HepG2 (cell line): Measurements from ENCODE around the gene EMC10. TPM values are rescaled to one million over a fixed set of nuclear protein-coding genes. Genes with fewer than 3 reads are reported as not detected.

Experiments used
- ATAC-seq: fragments of 200-7000 bp; cut with Tn5 transposase; 3 replicates; pipeline ENCODE4 v1.9.1; 2020; ENCODE audit warnings: mild to moderate bottlenecking, moderate library complexity
- BruUV-seq: library from RNA; stranded (reverse); fragments of 400-500 nt; replicated peaks from 2 replicates; lab custom pipeline; 2021; lab: Mats Ljungman, UMichigan
- CTCF ChIA-PET: fragments of 300-600 bp; formaldehyde crosslinking; extraction: SDS; loops from one replicate; lab custom pipeline; 2021; ENCODE audit warnings: low total read pairs, inconsistent platforms, low intra/inter-chr PET ratio; lab: Yijun Ruan, JAX
- POLR2A ChIA-PET: fragments of 350-600 bp; sonication (Branson Sonifier 250); formaldehyde crosslinking; loops from one replicate; lab custom pipeline; 2020; ENCODE audit warnings: antibody characterized with exemption, inconsistent platforms; lab: Yijun Ruan, JAX
- DNase-seq: peaks from one replicate; pipeline ENCODE4 v3.0.0-alpha.2; 2015; ENCODE audit warnings: low spot score
- FAIRE-seq: peaks from 3 replicates; lab custom pipeline; 2011; peaks lifted over from hg19 to GRCh38; lab: Jason Lieb, UNC
- H2AFZ ChIP-seq: one replicate; pipeline ENCODE4 v1.6.1; 2011; ENCODE audit warnings: low read length, inconsistent platforms
- H3K27ac ChIP-seq: fragments of 300-600 bp; 3 replicates; pipeline ENCODE4 v1.8.0; 2011; ENCODE audit warnings: mixed run types, mild to moderate bottlenecking, mixed read lengths, low read length, inconsistent platforms; ENCODE audit not compliant: insufficient read depth; ENCODE audit errors: extremely low read length
- H3K27me3 ChIP-seq, 2 experiments: fragments of 200-600 bp in 1 of 2; 2 replicates in 1 of 2; 3 replicates in 1 of 2; pipeline versions ENCODE4 v1.6.0 to v1.8.0; 2011; ENCODE audit warnings: low read length in 2 of 2, mild to moderate bottlenecking in 2 of 2, moderate library complexity in 2 of 2, inconsistent platforms in 1 of 2; ENCODE audit not compliant: insufficient read depth in 2 of 2, control insufficient read depth in 1 of 2
- H3K36me3 ChIP-seq, 2 experiments: fragments of 200-600 bp in 1 of 2; replicated peaks in 1 of 2; 2 replicates in 1 of 2; 3 replicates in 1 of 2; pipeline versions ENCODE4 v1.5.1 to v1.8.0; 2011; ENCODE audit warnings: low read length in 2 of 2, inconsistent platforms in 1 of 2; ENCODE audit not compliant: insufficient read depth in 2 of 2, control insufficient read depth in 1 of 2
- H3K4me1 ChIP-seq: 2 replicates; pipeline ENCODE4 v1.5.1; 2012; ENCODE audit warnings: low read length, inconsistent platforms; ENCODE audit not compliant: insufficient read depth
- H3K4me2 ChIP-seq: 2 replicates; pipeline ENCODE4 v1.6.0; 2011; ENCODE audit warnings: low read depth, low read length, inconsistent platforms
- H3K4me3 ChIP-seq, 3 experiments: fragments of 200-600 bp in 1 of 3; sonication (generic), shearing (Covaris generic) in 1 of 3; replicated peaks in 1 of 3; 2 replicates each; pipeline ENCODE4 v1.5.1; 2011 to 2016; ENCODE audit warnings: low read length in 3 of 3, inconsistent platforms in 2 of 3, low read depth in 2 of 3, mild to moderate bottlenecking in 2 of 3, control low read depth in 1 of 3, mixed read lengths in 1 of 3; ENCODE audit not compliant: insufficient read depth in 1 of 3
- H3K79me2 ChIP-seq: one replicate; pipeline ENCODE4 v1.6.1; 2011; ENCODE audit warnings: low read length, inconsistent platforms; ENCODE audit not compliant: insufficient read depth
- H3K9ac ChIP-seq: 2 replicates; pipeline ENCODE4 v1.6.0; 2011; ENCODE audit warnings: mild to moderate bottlenecking, low read depth, low read length, inconsistent platforms; ENCODE audit not compliant: insufficient read depth
- H3K9me3 ChIP-seq: 2 replicates; pipeline ENCODE4 v1.5.1; 2012; ENCODE audit warnings: mild to moderate bottlenecking, low read length
- H4K20me1 ChIP-seq: 2 replicates; pipeline ENCODE4 v1.6.0; 2011; ENCODE audit warnings: inconsistent platforms, mild to moderate bottlenecking, low read length, moderate library complexity; ENCODE audit not compliant: insufficient read depth
- ADNP ChIP-seq: sonication (generic); formaldehyde crosslinking; IDR thresholded peaks from 2 replicates; pipeline ENCODE4 v1.4.0; 2020; ENCODE audit warnings: missing genetic modification reagents
- BRCA1 ChIP-seq: sonication (generic); formaldehyde crosslinking; IDR thresholded peaks from 2 replicates; pipeline ENCODE4 v1.4.0; 2020; ENCODE audit warnings: missing genetic modification reagents
- GATAD2A ChIP-seq: IDR thresholded peaks from 2 replicates; pipeline ENCODE4 v1.6.1; 2016
- HMGXB4 ChIP-seq, 2 experiments: sonication (generic) in 1 of 2; formaldehyde crosslinking in 1 of 2; IDR thresholded peaks; 2 replicates each; pipeline versions ENCODE4 v1.4.0 to v1.6.1; 2018 to 2020; ENCODE audit warnings: missing genetic modification reagents in 2 of 2, borderline replicate concordance in 1 of 2, low read depth in 1 of 2, mild to moderate bottlenecking in 1 of 2, missing biosample characterization in 1 of 2
- MAFK ChIP-seq, 2 experiments: IDR thresholded peaks in 1 of 2; conservative IDR thresholded peaks in 1 of 2; 2 replicates each; pipeline ENCODE4 v1.6.1; 2011; ENCODE audit warnings: improper control_type of control experiment in 2 of 2, low read length in 2 of 2
- PREB ChIP-seq: sonication (generic); formaldehyde crosslinking; IDR thresholded peaks from 2 replicates; pipeline ENCODE4 v1.4.0; 2020; ENCODE audit warnings: missing genetic modification reagents
- RERE ChIP-seq: IDR thresholded peaks from 2 replicates; pipeline ENCODE4 v1.6.1; 2016; ENCODE audit warnings: low read depth, missing genetic modification reagents, missing compliant biosample characterization
- THAP7 ChIP-seq: sonication (generic); formaldehyde crosslinking; IDR thresholded peaks from 2 replicates; pipeline ENCODE4 v1.8.1; 2023; ENCODE audit warnings: mild to moderate bottlenecking, missing genetic modification reagents
- ZNF34 ChIP-seq: sonication (generic); formaldehyde crosslinking; IDR thresholded peaks from 2 replicates; pipeline ENCODE4 v1.4.0; 2020; ENCODE audit warnings: mild to moderate bottlenecking, missing genetic modification reagents, borderline replicate concordance
- ZNF770 ChIP-seq: sonication (generic); formaldehyde crosslinking; IDR thresholded peaks from 2 replicates; pipeline ENCODE4 v1.5.0; 2020; ENCODE audit warnings: mild to moderate bottlenecking, missing genetic modification reagents
- ZNF850 ChIP-seq: sonication (generic); formaldehyde crosslinking; conservative IDR thresholded peaks from 2 replicates; pipeline ENCODE4 v1.9.0; 2021; ENCODE audit warnings: mild to moderate bottlenecking, missing genetic modification reagents
- WGBS: methylation state at CpG from one replicate; pipeline ENCODE4 v1.1.6; 2017; ENCODE audit warnings: low lambda C conversion rate; 5-methylcytosine and 5-hydroxymethylcytosine counted together
- in situ Hi-C: cut with HindIII; loops from 2 replicates; pipeline ENCODE4 v1.10.0; 2017; ENCODE audit warnings: low pct_unique_long_range_greater_than_20kb; ENCODE audit not compliant: extremely low pct_ligation_motif_present
- intact Hi-C: fragments of 100-400 bp; cut with micrococcal nuclease; formaldehyde crosslinking; loops from one replicate; pipeline ENCODE4 v1.10.0; 2022; ENCODE audit not compliant: unreplicated experiment
- polyA plus RNA-seq, 8 experiments: library from polyadenylated mRNA; depleted of rRNA in 3 of 8; stranded (reverse) in 7 of 8; unstranded in 1 of 8; fragments of >200 nt; fragmentation: Illumina TruSeq in 4 of 8; extraction: Trizol in 4 of 8; gene quantifications; 2 replicates each; pipeline versions ENCODE4 v1.2.1 to v1.2.3, GENCODE V29; 2011 to 2016; ENCODE audit warnings: low read depth in 4 of 8, missing spikeins in 1 of 8, mixed read lengths in 1 of 8; ENCODE audit not compliant: insufficient read depth in 1 of 8
- total RNA-seq, 5 experiments: library from RNA; depleted of rRNA; stranded (reverse); fragments of >200 nt; fragmentation: Illumina TruSeq; extraction: Trizol; gene quantifications; 2 replicates each; pipeline ENCODE4 v1.2.3, GENCODE V29; 2016; ENCODE audit warnings: low read depth in 1 of 5

The EMC10 gene
- total and polyA plus RNA-seq, 2 of the 13 experiments (the other 11 are each of a cell fraction or from before 2014, with no cell fraction given) = not detected

- no peak for ATAC-seq
- BruUV-seq = no TSS peak
- peaks cover 15% of the 10 kb centered on the region for H3K9me3 ChIP-seq
- no peaks in the 10 kb centered on the region for H3K79me2 ChIP-seq
- no peak overlapping the region for H3K27ac ChIP-seq
- no peak overlapping the region for H3K4me3 ChIP-seq
- H3K36me3 ChIP-seq = no peaks in the 10 kb centered on the region
- in situ Hi-C loops = no loop called here
- ChIA-PET CTCF (no interaction called here), POLR2A (no interaction called here)
- H3K4me1 ChIP-seq = no peaks in the 10 kb centered on the region
- intact Hi-C loops = no loop called here
- H3K9ac ChIP-seq = no peak overlapping the region
- no peaks in the 10 kb centered on the region for H4K20me1 ChIP-seq
- DNase-seq = no peak
- H2AFZ ChIP-seq = no peak overlapping the region
- no peak for FAIRE-seq
- peaks cover 8 to 34% of the 10 kb centered on the region in 2 experiments; a peak in 3 of 5 replicates for H3K27me3 ChIP-seq
- no peak overlapping the region for H3K4me2 ChIP-seq
- 31% methylated on average over 24 of the region's 24 CpGs for WGBS
- TF ChIP-seq ZNF770 (CRISPR knock-in tag) = no peak
- TF ChIP-seq HMGXB4 (CRISPR knock-in tag; IDR thresholded peaks at IDR 0.05; ENCODE audit: borderline replicate concordance in 1 of 2, low read depth in 1 of 2) = no peak
- TF ChIP-seq GATAD2A (CRISPR knock-in tag) = no peak
- no peak for TF ChIP-seq THAP7 (CRISPR knock-in tag)
- no peak for TF ChIP-seq ZNF34 (CRISPR knock-in tag)
- no peak for TF ChIP-seq RERE
- TF ChIP-seq PREB (CRISPR knock-in tag) = no peak
- TF ChIP-seq ZNF850 = no peak
- no peak for TF ChIP-seq MAFK (conservative IDR thresholded peaks at IDR 0.05 in 1 of 2, IDR thresholded peaks at IDR 0.05 in 1 of 2; ENCODE audit: low read length in 2 of 2)
- TF ChIP-seq ADNP (CRISPR knock-in tag) = no peak
- no peak for TF ChIP-seq BRCA1 (CRISPR knock-in tag)
These were observed 13.2 kb downstream of the EMC10 start for GRCh38 chr19:50489461-50490011.
